Sigmoid colon (tissue), 7 donors: ENCODE data around the gene RUNX2. TPM values are rescaled to one million over a fixed set of nuclear protein-coding genes. Genes with fewer than 3 reads are reported as not detected.

Experiments
- DNase-seq: peaks from one replicate; pipeline ENCODE4 v3.0.0-alpha.2; 2019
- H3K27ac ChIP-seq, 4 donors: fragments of 200-600 bp; sonication (generic); one replicate each; pipeline ENCODE4 v1.5.1; 2016 to 2019; ENCODE audit warnings: mild to moderate bottlenecking in 1 of 4
- H3K27me3 ChIP-seq, 3 donors: fragments of 200-600 bp; sonication (generic); one replicate each; pipeline ENCODE4 v1.5.1; 2019; ENCODE audit warnings: mild to moderate bottlenecking in 1 of 3
- H3K36me3 ChIP-seq, 4 donors: fragments of 200-600 bp; sonication (generic); one replicate each; pipeline ENCODE4 v1.5.1; 2016 to 2019
- H3K4me1 ChIP-seq, 4 donors: fragments of 200-600 bp; sonication (generic); one replicate each; pipeline ENCODE4 v1.5.1; 2017 to 2019
- H3K4me3 ChIP-seq, 4 donors: fragments of 200-600 bp; sonication (generic); one replicate each; pipeline ENCODE4 v1.5.1; 2017 to 2019; ENCODE audit warnings: mild to moderate bottlenecking in 2 of 4, moderate library complexity in 1 of 4
- H3K9me3 ChIP-seq, 4 donors: fragments of 200-600 bp in 3 of 4; sonication (generic) in 3 of 4; one replicate each; pipeline versions ENCODE4 v1.5.1 to v1.6.1; 2013 to 2019
- CTCF ChIP-seq, 4 experiments: fragments of 450-650 bp in 3 of 4; fragments of 200-600 bp in 1 of 4; IDR thresholded peaks; one replicate each; pipeline ENCODE4 v1.5.1; 2016 to 2019; ENCODE audit warnings: antibody characterized with exemption in 4 of 4, mild to moderate bottlenecking in 3 of 4, moderate library complexity in 2 of 4
- EP300 ChIP-seq, 4 donors: sonication (generic); formaldehyde crosslinking; IDR thresholded peaks; one replicate each; pipeline ENCODE4 v1.6.1; 2017; ENCODE audit warnings: antibody characterized with exemption in 4 of 4
- POLR2A ChIP-seq, 2 donors: fragments of 450-650 bp; IDR thresholded peaks; one replicate each; pipeline ENCODE4 v1.6.1; 2016; ENCODE audit warnings: antibody characterized with exemption in 2 of 2, mild to moderate bottlenecking in 2 of 2, moderate library complexity in 2 of 2
- POLR2AphosphoS5 ChIP-seq, 4 donors: sonication (generic); formaldehyde crosslinking; IDR thresholded peaks; one replicate each; pipeline ENCODE4 v1.6.1; 2017; ENCODE audit warnings: antibody characterized with exemption in 4 of 4
- WGBS, 2 donors: extraction: QIAGEN DNeasy Blood & Tissue Kit; methylation state at CpG; one replicate each; pipeline ENCODE4 v1.1.7; 2013; 5-methylcytosine and 5-hydroxymethylcytosine counted together
- intact Hi-C: fragments of 100-400 bp; cut with DNase I; formaldehyde crosslinking; loops from one replicate; pipeline ENCODE4 v1.15.1; 2023
- polyA plus RNA-seq, 3 donors: library from polyadenylated mRNA; stranded (reverse); fragments of 200-250 nt; gene quantifications; one replicate each; pipeline ENCODE4 v1.2.3, GENCODE V29; 2013
- total RNA-seq, 4 donors: library from RNA; depleted of rRNA; stranded (reverse); fragments of >200 nt; gene quantifications; one replicate each; pipeline ENCODE4 v1.1.0, GENCODE V29; 2016
- donor health status: healthy with polysubstance abuse.
- donor health status: Bipolar disorder and iron deficiency.
- donor health status: healthy.

The RUNX2 gene
- total and polyA plus RNA-seq, 7 donors = 0.92 to 4.7 (median 2.9) TPM

- DNase-seq = no peak
- Histone ChIP-seq H3K9me3 (no peaks in the 10 kb centered on the region), H3K27ac (no peak overlapping the region), H3K27me3 (no peaks in the 10 kb centered on the region), H3K4me3 (no peak overlapping the region), H3K4me1 (no peaks in the 10 kb centered on the region), H3K36me3 (no peaks in the 10 kb centered on the region)
- WGBS, 2 donors = 96 to 98% methylated on average over 3 of the region's 3 CpGs
- TF ChIP-seq POLR2A (IDR thresholded peaks at IDR 0.05) = no peak
- intact Hi-C loops = no loop called here
Observed at GRCh38 chr6:45351076-45351475, 22.9 kb downstream of the RUNX2 start.

GRCh38 chr6:45351667-45352066 lies 23.5 kb downstream of the RUNX2 start:
- Histone ChIP-seq H3K36me3 (no peaks in the 10 kb centered on the region), H3K27me3 (no peaks in the 10 kb centered on the region), H3K27ac (no peak overlapping the region), H3K4me1 (no peaks in the 10 kb centered on the region), H3K4me3 (no peak overlapping the region), H3K9me3 (no peaks in the 10 kb centered on the region)
- 93% methylated on average over 1 of the region's 1 CpG for WGBS, 2 donors
- no peak for DNase-seq
- intact Hi-C loops = no loop called here
- TF ChIP-seq EP300 (IDR thresholded peaks at IDR 0.05) (no peak), POLR2AphosphoS5 (IDR thresholded peaks at IDR 0.05) (no peak), CTCF (IDR thresholded peaks at IDR 0.05) (no peak), POLR2A (IDR thresholded peaks at IDR 0.05) (no peak)

GRCh38 chr6:45353654-45354053 lies 25.5 kb downstream of the RUNX2 start:
- Histone ChIP-seq H3K9me3 (no peaks in the 10 kb centered on the region), H3K36me3 (no peaks in the 10 kb centered on the region), H3K4me1 (no peaks in the 10 kb centered on the region), H3K4me3 (no peak overlapping the region), H3K27ac (no peak overlapping the region), H3K27me3 (no peaks in the 10 kb centered on the region)
- WGBS, 2 donors = 49 to 81% methylated on average over 2 of the region's 2 CpGs
- DNase-seq = no peak
- TF ChIP-seq CTCF (IDR thresholded peaks at IDR 0.05) (no peak), EP300 (IDR thresholded peaks at IDR 0.05) (no peak), POLR2A (IDR thresholded peaks at IDR 0.05) (no peak), POLR2AphosphoS5 (IDR thresholded peaks at IDR 0.05) (no peak)
- intact Hi-C loops = no loop called here

GRCh38 chr6:45364466-45364865 lies 36.3 kb downstream of the RUNX2 start:
- no peak for TF ChIP-seq CTCF (IDR thresholded peaks at IDR 0.05)
- no peak for TF ChIP-seq POLR2AphosphoS5 (IDR thresholded peaks at IDR 0.05)
- no peak for TF ChIP-seq EP300 (IDR thresholded peaks at IDR 0.05)
- TF ChIP-seq POLR2A (IDR thresholded peaks at IDR 0.05) = no peak
- Histone ChIP-seq H3K27me3 (no peaks in the 10 kb centered on the region), H3K36me3 (no peaks in the 10 kb centered on the region), H3K4me3 (no peak overlapping the region), H3K4me1 (no peaks in the 10 kb centered on the region), H3K27ac (no peak overlapping the region), H3K9me3 (no peaks in the 10 kb centered on the region)
- intact Hi-C loops = no loop called here
- no peak for DNase-seq

- DNase-seq = no peak
- Histone ChIP-seq H3K27ac (no peak overlapping the region), H3K9me3 (no peaks in the 10 kb centered on the region), H3K27me3 (no peaks in the 10 kb centered on the region), H3K36me3 (no peaks in the 10 kb centered on the region), H3K4me3 (no peak overlapping the region), H3K4me1 (no peaks in the 10 kb centered on the region)
- intact Hi-C loops = no loop called here
- TF ChIP-seq POLR2AphosphoS5 (IDR thresholded peaks at IDR 0.05) (no peak), POLR2A (IDR thresholded peaks at IDR 0.05) (no peak), EP300 (IDR thresholded peaks at IDR 0.05) (no peak), CTCF (IDR thresholded peaks at IDR 0.05) (no peak)
- 93% methylated on average over 1 of the region's 1 CpG for WGBS, 2 donors
Observed at GRCh38 chr6:45365036-45365435, 36.9 kb downstream of the RUNX2 start.
